H1 (cell line): ENCODE measurements around the gene PPM1N.

Source experiments
- ATF2 ChIP-seq: IDR thresholded peaks from 2 replicates; pipeline ENCODE4 v1.6.1; 2012; ENCODE audit warnings: low read length, inconsistent platforms
- RAD21 ChIP-seq, 2 experiments: IDR thresholded peaks in 1 of 2; conservative IDR thresholded peaks in 1 of 2; 2 replicates each; pipeline ENCODE4 v1.6.1; 2011; ENCODE audit warnings: low read depth in 2 of 2, low read length in 2 of 2, improper control_type of control experiment in 1 of 2, inconsistent platforms in 1 of 2, mild to moderate bottlenecking in 1 of 2, moderate library complexity in 1 of 2

- no peak for TF ChIP-seq ATF2
- no peak for TF ChIP-seq RAD21 (IDR thresholded peaks at IDR 0.05 in 1 of 2, conservative IDR thresholded peaks at IDR 0.05 in 1 of 2; ENCODE audit: low read depth in 2 of 2, low read length in 2 of 2)
These were observed 26.4 kb downstream of the PPM1N start for GRCh38 chr19:45524575-45525129.
